ENCODE results near the gene DENND10. TPM values are rescaled to one million over a fixed set of nuclear protein-coding genes. Genes with fewer than 3 reads are reported as not detected.

DENND10 gene
- polyA plus RNA-seq, 1 donor: 62.5 TPM

DNA sequence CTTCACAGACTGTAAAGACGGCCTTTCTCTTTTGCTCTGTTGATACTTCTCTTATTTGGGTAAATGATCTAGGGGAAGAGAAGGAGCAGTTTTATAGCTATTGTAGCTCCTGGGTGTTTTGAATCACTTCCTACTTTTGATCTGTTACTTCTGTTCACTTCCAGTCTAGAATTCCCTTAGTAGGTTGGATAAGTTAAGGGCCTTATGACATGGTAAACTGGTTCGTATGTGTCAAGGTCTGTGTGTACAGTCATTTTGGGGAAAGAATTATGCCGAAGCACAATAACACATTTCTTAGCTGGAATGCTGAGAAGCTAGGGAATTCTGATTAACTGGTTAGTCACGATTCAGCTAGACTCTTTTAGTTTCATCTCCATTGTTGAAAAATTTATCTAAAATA is 8.1 kb downstream of the DENND10 start:
- peak overlapping the region; percentile 80 for H3K27ac ChIP-seq (ENCODE audit: low read length)
- WGBS (ENCODE audit: insufficient coverage, low lambda C conversion rate): 90% methylated on average over 2 of the region's 4 CpGs

GRCh38 chr10:119113751-119114732 is 10.1 kb downstream of the DENND10 start:
- H3K4me1 ChIP-seq (ENCODE audit: control insufficient read depth, insufficient read depth, low read length): peaks cover 31% of the 10 kb centered on the region
- H3K27me3 ChIP-seq (ENCODE audit: control insufficient read depth, insufficient read depth, low read length): no peaks in the 10 kb centered on the region
- H3K4me3 ChIP-seq (ENCODE audit: low read length): no peak overlapping the region
- H3K36me3 ChIP-seq (ENCODE audit: control insufficient read depth, insufficient read depth, low read length): peaks cover 62% of the 10 kb centered on the region
- H3K9me3 ChIP-seq (ENCODE audit: control insufficient read depth, low read depth, low read length): no peaks in the 10 kb centered on the region
- peak; percentile 84 to 92 for DNase-seq
- peak overlapping the region; percentile 80 for H3K27ac ChIP-seq (ENCODE audit: low read length)
- WGBS (ENCODE audit: insufficient coverage, low lambda C conversion rate): no CpG with 5 or more reads among the region's 11 CpGs

More for the DNA sequence above, 8.1 kb downstream of the DENND10 start:
- peaks cover 31% of the 10 kb centered on the region for H3K4me1 ChIP-seq (ENCODE audit: control insufficient read depth, insufficient read depth, low read length)
- peak in 1 of 2 donors; percentile 40 for DNase-seq
- H3K9me3 ChIP-seq (ENCODE audit: control insufficient read depth, low read depth, low read length): no peaks in the 10 kb centered on the region
- no peak overlapping the region for H3K4me3 ChIP-seq (ENCODE audit: low read length)
- no peaks in the 10 kb centered on the region for H3K27me3 ChIP-seq (ENCODE audit: control insufficient read depth, insufficient read depth, low read length)
- peaks cover 57% of the 10 kb centered on the region for H3K36me3 ChIP-seq (ENCODE audit: control insufficient read depth, insufficient read depth, low read length)

DNA sequence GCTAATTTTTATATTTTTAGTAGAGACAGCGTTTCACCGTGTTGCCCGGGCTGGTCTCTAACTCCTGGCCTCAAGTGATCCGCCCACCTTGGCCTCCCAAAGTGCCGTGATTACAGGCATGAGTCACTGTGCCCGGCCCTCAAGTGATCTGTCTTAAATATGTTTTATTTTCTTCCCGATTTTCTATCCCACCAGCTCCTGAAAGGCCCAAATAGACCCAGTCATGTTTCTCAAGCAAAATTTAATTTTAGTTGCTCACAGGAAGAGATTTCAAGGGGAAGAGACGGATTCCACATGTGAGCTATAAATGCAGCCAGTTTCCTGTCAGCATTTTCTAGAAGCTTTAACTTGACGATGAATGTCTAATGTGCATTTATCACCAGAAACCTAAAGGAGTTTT is 12.0 kb downstream of the DENND10 start:
- peaks cover 53% of the 10 kb centered on the region for H3K36me3 ChIP-seq (ENCODE audit: control insufficient read depth, insufficient read depth, low read length)
- no peaks in the 10 kb centered on the region for H3K27me3 ChIP-seq (ENCODE audit: control insufficient read depth, insufficient read depth, low read length)
- no peak for DNase-seq
- peaks cover 34% of the 10 kb centered on the region for H3K4me1 ChIP-seq (ENCODE audit: control insufficient read depth, insufficient read depth, low read length)
- H3K27ac ChIP-seq (ENCODE audit: low read length): peak overlapping the region; percentile 57
- H3K4me3 ChIP-seq (ENCODE audit: low read length): no peak overlapping the region
- no peaks in the 10 kb centered on the region for H3K9me3 ChIP-seq (ENCODE audit: control insufficient read depth, low read depth, low read length)
- 90% methylated on average over 2 of the region's 9 CpGs for WGBS (ENCODE audit: insufficient coverage, low lambda C conversion rate)

GRCh38 chr10:119116326-119116951 is 12.5 kb downstream of the DENND10 start:
- no peak for DNase-seq
- Histone ChIP-seq H3K4me3 (ENCODE audit: low read length) (no peak overlapping the region), H3K36me3 (ENCODE audit: control insufficient read depth, insufficient read depth, low read length) (peaks cover 54% of the 10 kb centered on the region), H3K27me3 (ENCODE audit: control insufficient read depth, insufficient read depth, low read length) (no peaks in the 10 kb centered on the region), H3K27ac (ENCODE audit: low read length) (peak overlapping the region; percentile 57), H3K9me3 (ENCODE audit: control insufficient read depth, low read depth, low read length) (no peaks in the 10 kb centered on the region), H3K4me1 (ENCODE audit: control insufficient read depth, insufficient read depth, low read length) (peaks cover 34% of the 10 kb centered on the region)
- 90% methylated on average over 2 of the region's 6 CpGs for WGBS (ENCODE audit: insufficient coverage, low lambda C conversion rate)

- Histone ChIP-seq H3K9me3 (ENCODE audit: control insufficient read depth, low read depth, low read length) (no peaks in the 10 kb centered on the region), H3K4me1 (ENCODE audit: control insufficient read depth, insufficient read depth, low read length) (peaks cover 29% of the 10 kb centered on the region), H3K4me3 (ENCODE audit: low read length) (no peak overlapping the region), H3K36me3 (ENCODE audit: control insufficient read depth, insufficient read depth, low read length) (peaks cover 55% of the 10 kb centered on the region), H3K27ac (ENCODE audit: low read length) (no peak overlapping the region), H3K27me3 (ENCODE audit: control insufficient read depth, insufficient read depth, low read length) (no peaks in the 10 kb centered on the region)
- DNase-seq: no peak
- 94% methylated on average over 2 of the region's 5 CpGs for WGBS (ENCODE audit: insufficient coverage, low lambda C conversion rate)
These were observed 14.3 kb downstream of the DENND10 start for GRCh38 chr10:119118231-119118630.

GRCh38 chr10:119119400-119119799 is 15.5 kb downstream of the DENND10 start:
- WGBS (ENCODE audit: insufficient coverage, low lambda C conversion rate): no CpG with 5 or more reads among the region's 1 CpG
- peaks cover 56% of the 10 kb centered on the region for H3K36me3 ChIP-seq (ENCODE audit: control insufficient read depth, insufficient read depth, low read length)

DNA sequence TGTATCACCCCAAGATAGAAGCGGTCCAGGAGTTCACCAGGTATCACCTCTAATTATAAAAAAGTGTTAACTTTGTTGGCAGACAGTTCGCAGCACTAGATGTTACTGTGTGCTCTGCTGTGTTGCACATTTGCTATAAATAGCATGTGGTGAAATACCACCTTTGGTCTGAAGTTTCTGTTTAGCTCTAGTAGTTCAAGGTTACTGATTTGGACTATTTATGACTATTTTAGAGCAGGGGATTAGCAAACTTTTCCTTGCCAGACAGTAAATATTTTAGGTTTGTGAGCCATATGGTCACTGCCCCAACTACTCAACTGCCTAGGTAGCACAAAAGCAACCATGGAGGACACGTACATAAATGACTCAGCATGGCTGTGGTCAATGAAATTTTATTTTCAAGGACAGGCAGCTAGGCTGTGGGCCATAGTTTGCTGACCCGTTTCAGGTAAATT is 16.5 kb downstream of the DENND10 start:
- H3K4me3 ChIP-seq (ENCODE audit: low read length): no peak overlapping the region
- 79% methylated on average over 2 of the region's 4 CpGs for WGBS (ENCODE audit: insufficient coverage, low lambda C conversion rate)
- H3K9me3 ChIP-seq (ENCODE audit: control insufficient read depth, low read depth, low read length): no peaks in the 10 kb centered on the region
- H3K27me3 ChIP-seq (ENCODE audit: control insufficient read depth, insufficient read depth, low read length): no peaks in the 10 kb centered on the region
- peaks cover 10% of the 10 kb centered on the region for H3K4me1 ChIP-seq (ENCODE audit: control insufficient read depth, insufficient read depth, low read length)
- DNase-seq: peak; percentile 83 to 90
- H3K27ac ChIP-seq (ENCODE audit: low read length): peak overlapping the region; percentile 63
- H3K36me3 ChIP-seq (ENCODE audit: control insufficient read depth, insufficient read depth, low read length): peaks cover 55% of the 10 kb centered on the region

More at GRCh38 chr10:119119400-119119799, 15.5 kb downstream of the DENND10 start:
- no peak overlapping the region for H3K4me3 ChIP-seq (ENCODE audit: low read length)
- H3K27ac ChIP-seq (ENCODE audit: low read length): peak overlapping the region; percentile 63
- H3K4me1 ChIP-seq (ENCODE audit: control insufficient read depth, insufficient read depth, low read length): peaks cover 17% of the 10 kb centered on the region
- DNase-seq: no peak
- no peaks in the 10 kb centered on the region for H3K27me3 ChIP-seq (ENCODE audit: control insufficient read depth, insufficient read depth, low read length)
- no peaks in the 10 kb centered on the region for H3K9me3 ChIP-seq (ENCODE audit: control insufficient read depth, low read depth, low read length)

DNA sequence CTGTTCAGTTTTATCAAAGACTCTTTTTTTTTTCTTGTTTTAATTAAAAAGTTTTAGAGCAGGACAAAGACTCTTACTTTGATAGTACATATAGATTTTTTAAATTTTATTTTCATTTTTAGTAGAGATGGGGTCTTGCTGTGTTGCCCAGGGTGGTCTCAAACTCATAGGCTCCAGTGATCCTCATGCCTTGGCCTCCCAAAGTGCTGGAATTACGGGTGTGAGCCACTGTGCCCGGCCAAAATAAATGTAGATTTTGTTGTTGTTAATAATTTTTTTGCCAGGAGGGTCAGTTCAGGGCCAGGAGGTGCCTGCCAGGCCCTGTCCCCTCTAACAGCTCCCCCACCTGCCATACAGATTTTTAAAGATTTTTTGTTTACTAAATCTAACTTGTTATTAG is 17.0 kb downstream of the DENND10 start:
- no CpG with 5 or more reads among the region's 2 CpGs for WGBS (ENCODE audit: insufficient coverage, low lambda C conversion rate)
- Histone ChIP-seq H3K9me3 (ENCODE audit: control insufficient read depth, low read depth, low read length) (no peaks in the 10 kb centered on the region), H3K27ac (ENCODE audit: low read length) (peak overlapping the region; percentile 61), H3K27me3 (ENCODE audit: control insufficient read depth, insufficient read depth, low read length) (no peaks in the 10 kb centered on the region), H3K4me3 (ENCODE audit: low read length) (no peak overlapping the region), H3K36me3 (ENCODE audit: control insufficient read depth, insufficient read depth, low read length) (peaks cover 57% of the 10 kb centered on the region), H3K4me1 (ENCODE audit: control insufficient read depth, insufficient read depth, low read length) (peaks cover 7% of the 10 kb centered on the region)
- no peak for DNase-seq

DNA sequence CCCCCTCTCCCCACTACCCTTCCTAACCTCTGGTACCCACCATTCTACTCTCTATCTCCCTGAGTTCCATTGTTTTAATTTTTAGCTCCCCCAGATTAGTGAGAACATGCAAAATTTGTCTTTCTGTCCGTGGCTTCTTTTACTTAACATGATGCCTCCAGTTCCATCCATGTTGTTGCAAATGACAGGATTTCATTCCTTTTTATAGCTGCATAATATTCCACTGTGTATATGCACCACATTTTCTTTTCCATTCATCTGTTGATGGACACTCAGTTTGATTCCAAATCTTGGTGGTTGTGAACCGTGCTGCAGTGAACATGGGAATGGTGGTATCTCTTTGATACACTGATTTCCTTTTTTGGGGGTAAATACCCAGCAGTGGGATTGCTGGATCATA is 22.0 kb downstream of the DENND10 start:
- Histone ChIP-seq H3K27me3 (ENCODE audit: control insufficient read depth, insufficient read depth, low read length) (no peaks in the 10 kb centered on the region), H3K4me1 (ENCODE audit: control insufficient read depth, insufficient read depth, low read length) (no peaks in the 10 kb centered on the region), H3K4me3 (ENCODE audit: low read length) (no peak overlapping the region), H3K36me3 (ENCODE audit: control insufficient read depth, insufficient read depth, low read length) (peaks cover 72% of the 10 kb centered on the region), H3K9me3 (ENCODE audit: control insufficient read depth, low read depth, low read length) (no peaks in the 10 kb centered on the region), H3K27ac (ENCODE audit: low read length) (no peak overlapping the region)
- no peak for DNase-seq
- 100% methylated on average over 1 of the region's 2 CpGs for WGBS (ENCODE audit: insufficient coverage, low lambda C conversion rate)

GRCh38 chr10:119129721-119130120 is 25.8 kb downstream of the DENND10 start:
- Histone ChIP-seq H3K27ac (ENCODE audit: low read length) (no peak overlapping the region), H3K4me3 (ENCODE audit: low read length) (no peak overlapping the region), H3K9me3 (ENCODE audit: control insufficient read depth, low read depth, low read length) (no peaks in the 10 kb centered on the region), H3K4me1 (ENCODE audit: control insufficient read depth, insufficient read depth, low read length) (no peaks in the 10 kb centered on the region), H3K36me3 (ENCODE audit: control insufficient read depth, insufficient read depth, low read length) (peaks cover 72% of the 10 kb centered on the region), H3K27me3 (ENCODE audit: control insufficient read depth, insufficient read depth, low read length) (no peaks in the 10 kb centered on the region)
- no peak for DNase-seq
- WGBS (ENCODE audit: insufficient coverage, low lambda C conversion rate): 67% methylated on average over 1 of the region's 4 CpGs
